Activated naive CD4-positive, alpha-beta T cell treated with anti-CD3 and anti-CD28 coated beads, Interleukin-2, amount 50 U/mL, for 16 hours (primary cell): ENCODE results near the gene ILF3.
A peak's percentile ranks its signal among the peaks of the same experiment; 100 is the strongest.

ENCODE experiments used
- DNase-seq: peaks from one replicate; pipeline ENCODE4 v3.0.0-alpha.2; 2020

ILF3 gene

DNA sequence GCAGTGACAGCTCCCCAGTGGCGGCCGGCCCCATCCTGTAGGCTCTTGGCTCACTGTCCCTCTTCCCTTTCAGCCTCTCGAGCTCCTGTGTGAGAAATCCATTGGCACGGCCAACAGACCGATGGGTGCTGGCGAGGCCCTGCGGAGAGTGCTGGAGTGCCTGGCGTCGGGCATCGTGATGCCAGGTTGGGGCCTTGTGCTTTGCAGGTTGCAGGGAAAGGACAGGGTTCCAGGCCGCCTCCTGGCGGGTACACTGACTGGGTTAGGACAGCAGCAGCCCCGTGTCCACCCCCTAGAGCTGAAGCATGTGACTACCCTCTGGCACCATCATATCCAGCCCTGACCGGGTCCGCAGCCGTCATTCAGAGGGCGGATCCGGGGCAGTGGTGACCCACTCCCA, 25.6 kb downstream of the ILF3 start:
- DNase-seq = no peak

DNA sequence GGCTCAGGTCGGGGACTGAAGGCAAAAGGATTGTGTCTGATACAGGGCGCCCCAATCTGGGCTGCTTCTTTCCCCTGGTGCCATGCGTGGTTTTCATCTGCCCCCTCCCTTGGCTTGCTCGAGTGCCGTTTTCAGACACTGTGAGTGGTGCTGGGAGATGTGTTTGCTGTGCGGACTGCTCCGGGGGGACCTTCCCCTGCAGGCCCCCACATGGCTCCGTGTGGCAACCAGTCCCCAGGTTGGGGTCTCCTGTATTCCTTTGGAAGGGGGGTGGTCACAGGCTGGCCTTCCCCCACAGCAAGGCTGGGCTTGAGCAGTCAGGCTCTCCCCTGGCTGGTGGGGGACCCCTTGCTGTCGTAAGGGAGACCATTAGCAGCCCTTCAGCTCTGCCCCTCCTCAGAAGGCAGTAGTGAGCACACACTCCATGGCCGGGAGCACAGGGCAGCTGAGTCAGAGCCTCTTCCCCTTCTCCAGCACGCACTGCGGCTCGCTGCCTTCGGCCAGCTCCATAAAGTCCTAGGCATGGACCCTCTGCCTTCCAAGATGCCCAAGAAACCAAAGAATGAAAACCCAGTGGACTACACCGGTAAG, 26.5 kb downstream of the ILF3 start:
- DNase-seq = no peak

DNA sequence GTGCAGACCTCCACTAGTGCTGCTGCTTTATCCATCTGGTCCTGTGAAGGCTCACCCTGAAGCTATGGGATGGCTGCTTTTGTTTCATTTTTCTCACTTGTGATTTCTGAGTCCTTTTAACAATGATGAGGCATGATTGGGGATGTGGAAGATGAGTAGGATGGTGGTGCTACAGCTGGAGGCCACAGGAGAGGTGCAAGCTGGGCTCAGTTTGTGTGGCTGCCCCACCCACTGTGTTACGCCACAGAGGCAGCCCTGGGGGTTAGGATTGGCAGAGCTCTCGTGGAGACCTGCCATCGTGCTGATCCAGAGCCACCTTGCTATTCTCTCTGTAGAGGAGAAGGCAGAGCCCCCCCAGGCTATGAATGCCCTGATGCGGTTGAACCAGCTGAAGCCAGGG, 27.5 kb downstream of the ILF3 start:
- DNase-seq = no peak

GRCh38 chr19:10682397-10683063, 28.4 kb downstream of the ILF3 start:
- DNase-seq = no peak

DNA sequence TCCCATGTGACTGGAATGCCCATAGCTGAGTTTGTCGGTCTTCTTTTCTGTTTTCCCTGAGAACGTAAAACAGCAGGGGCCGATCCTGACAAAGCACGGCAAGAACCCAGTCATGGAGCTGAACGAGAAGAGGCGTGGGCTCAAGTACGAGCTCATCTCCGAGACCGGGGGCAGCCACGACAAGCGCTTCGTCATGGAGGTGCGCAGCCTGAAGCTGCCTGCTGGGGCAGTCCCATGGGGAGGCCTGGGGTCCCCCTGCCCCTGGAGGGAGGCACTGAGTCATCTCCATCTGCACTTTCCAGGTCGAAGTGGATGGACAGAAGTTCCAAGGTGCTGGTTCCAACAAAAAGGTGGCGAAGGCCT, 28.9 kb downstream of the ILF3 start:
- no peak for DNase-seq

- DNase-seq = no peak
These were observed 29.4 kb downstream of the ILF3 start for GRCh38 chr19:10683582-10683981.

DNA sequence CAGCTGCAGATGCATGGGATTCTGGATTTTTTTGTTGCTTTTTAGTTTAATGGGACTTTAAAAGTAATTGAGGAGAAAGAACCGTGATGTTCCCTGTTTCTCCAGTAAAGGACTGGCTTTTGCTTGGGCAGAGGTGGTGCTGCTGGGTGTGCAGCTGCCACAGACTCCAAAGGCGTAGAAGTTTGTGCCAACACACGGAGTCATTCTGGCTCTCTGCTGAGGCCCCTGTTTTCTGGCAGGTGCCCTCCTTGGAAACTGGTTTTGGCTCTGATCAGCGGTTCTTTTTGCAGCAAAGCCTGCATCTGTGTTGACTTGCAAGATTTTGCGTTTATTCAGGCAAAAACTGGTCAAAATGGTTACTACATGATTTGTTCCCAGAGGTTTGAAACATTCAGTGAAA, 31.1 kb downstream of the ILF3 start:
- DNase-seq = no peak

DNA sequence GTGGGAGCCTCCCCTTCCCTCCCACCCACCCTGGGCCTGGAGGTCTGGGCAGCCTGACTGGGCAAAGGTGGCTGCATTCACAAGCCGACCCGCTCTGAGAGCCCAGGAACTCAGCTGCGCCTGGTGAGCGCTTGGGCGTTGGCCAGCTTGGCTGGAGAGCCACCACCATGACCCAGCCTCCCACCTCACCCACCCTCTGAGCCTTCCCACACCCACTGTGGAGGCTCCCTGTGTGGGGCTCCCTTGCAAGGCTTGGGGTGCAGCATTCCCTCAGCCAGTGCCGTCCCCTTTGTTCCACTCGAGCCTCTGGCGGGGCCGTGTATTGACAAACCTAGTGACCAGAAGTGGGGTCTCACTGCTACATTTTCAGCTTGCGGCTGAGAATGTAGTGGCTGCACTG, 32.0 kb downstream of the ILF3 start:
- DNase-seq = no peak

DNA sequence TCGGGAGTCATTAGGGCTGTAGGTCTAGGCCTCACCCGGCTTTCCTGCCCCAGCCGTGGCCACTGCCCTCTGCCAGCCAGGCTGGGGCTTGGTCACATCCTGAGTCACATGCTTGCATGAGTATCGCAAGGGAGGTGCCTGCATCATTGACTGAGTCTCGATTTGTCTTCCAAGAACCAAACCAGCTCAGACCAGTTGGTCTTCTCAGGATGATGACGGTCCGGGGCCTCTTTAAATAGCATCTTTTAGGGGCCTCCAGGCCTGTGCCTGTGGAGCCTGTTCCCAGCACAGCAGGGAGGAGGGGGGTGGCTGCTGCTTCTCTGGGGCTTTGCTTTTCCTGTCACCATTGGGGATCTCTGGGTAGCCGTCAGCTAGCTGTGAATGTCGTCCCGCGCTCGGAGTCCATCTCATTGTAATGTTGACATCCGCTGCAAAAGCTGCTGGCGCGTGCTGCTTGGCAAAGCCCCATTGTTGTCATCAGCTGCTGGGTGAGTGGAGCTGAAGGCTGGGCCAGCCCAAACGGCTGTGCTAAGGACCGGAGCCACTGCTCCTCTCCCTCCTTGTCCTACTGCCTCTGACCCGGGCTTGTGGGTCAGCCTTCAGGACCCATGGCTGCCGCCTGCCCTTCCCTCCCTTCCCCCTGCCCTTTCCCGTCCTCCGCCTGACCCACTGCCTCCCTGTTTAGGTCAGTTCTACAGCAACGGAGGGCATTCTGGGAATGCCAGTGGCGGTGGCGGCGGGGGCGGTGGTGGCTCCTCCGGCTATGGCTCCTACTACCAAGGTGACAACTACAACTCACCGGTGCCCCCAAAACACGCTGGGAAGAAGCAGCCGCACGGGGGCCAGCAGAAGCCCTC, 32.7 kb downstream of the ILF3 start:
- DNase-seq = no peak

GRCh38 chr19:10687518-10688288, 33.6 kb downstream of the ILF3 start:
- DNase-seq = no peak

GRCh38 chr19:10688545-10689280, 34.6 kb downstream of the ILF3 start:
- DNase-seq = no peak

GRCh38 chr19:10690341-10690781, 36.2 kb downstream of the ILF3 start:
- DNase-seq = no peak

- no peak for DNase-seq
These were observed 37.2 kb downstream of the ILF3 start for GRCh38 chr19:10691178-10691881.

GRCh38 chr19:10691883-10692282, 37.7 kb downstream of the ILF3 start:
- no peak for DNase-seq

- no peak for DNase-seq
These were observed 38.6 kb downstream of the ILF3 start for GRCh38 chr19:10692673-10693264.

DNA sequence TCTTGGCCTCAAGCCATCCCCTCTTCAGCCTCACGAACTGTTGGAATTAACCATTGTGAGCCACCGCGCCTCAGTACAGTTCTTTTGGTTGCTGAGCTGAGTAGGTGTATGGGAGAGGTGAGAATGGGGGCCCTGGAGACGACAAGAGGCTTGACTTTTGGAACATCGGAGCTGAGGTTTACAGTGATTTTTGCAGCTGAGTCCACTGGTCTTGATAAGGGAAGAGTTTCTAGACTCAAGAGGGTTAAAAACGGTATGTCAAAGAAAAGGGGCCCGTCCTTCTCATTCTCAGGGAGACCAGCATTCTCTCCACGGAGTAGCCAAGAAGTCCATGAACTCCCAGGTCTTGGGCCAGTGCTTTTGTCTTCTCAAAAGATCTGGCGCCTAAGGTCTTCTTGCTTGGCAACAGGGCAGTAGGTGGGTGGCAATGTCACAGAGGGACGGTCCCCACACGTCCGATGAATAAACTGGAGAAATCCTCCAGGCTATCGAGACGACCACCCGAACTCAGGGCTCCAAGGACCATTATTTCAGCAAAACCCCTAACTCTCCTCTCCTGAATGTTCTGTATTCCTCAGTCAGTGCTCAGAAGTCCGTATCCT, 40.7 kb downstream of the ILF3 start:
- no peak for DNase-seq

GRCh38 chr19:10695401-10696398, 41.6 kb downstream of the ILF3 start:
- peak; percentile 87 for DNase-seq

DNA sequence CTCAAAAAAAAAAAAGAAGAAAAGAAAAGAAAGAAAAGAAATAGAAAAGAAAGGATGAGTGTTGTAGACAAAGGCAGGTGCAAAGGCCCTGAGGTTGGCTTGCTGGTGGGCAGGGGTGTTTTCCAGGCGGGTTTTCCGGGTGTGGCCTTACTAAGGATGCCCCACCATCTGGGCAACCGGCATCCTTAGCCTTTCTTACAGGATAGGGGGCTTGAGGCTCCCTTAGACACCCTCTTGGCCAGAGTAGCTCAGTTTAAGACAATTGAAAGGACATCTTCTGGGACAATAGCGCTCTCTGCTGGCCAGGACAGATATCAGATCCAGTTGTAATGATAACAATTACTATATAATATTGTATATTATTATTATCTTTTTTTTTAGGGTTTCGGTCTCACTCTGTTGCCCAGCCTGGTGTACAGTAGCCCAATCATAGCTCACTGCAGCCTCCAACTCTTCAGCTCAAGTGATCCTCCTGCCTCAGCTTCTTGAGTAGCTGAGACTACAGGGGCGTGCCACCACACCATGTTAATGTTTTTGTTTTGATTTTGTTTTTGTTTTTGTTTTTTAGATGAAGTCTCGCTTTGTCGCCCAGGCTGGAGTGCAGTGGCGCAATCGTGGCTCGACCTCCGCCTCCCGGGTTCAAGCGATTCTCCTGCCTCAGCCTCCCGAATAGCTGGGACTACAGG, 45.6 kb downstream of the ILF3 start:
- peak; percentile 72 for DNase-seq

- peak; percentile 34 for DNase-seq
These were observed 47.9 kb downstream of the ILF3 start for GRCh38 chr19:10701955-10702525.
